LNCAP (cell line): Measurements from ENCODE around the gene PITHD1.

Experiments
- CTCF ChIP-seq: fragments of 450-650 bp; IDR thresholded peaks from 2 replicates; pipeline ENCODE4 v1.5.1; 2017; ENCODE audit warnings: mild to moderate bottlenecking

PITHD1 gene

GRCh38 chr1:23823767-23824166, 45.5 kb downstream of the PITHD1 start:
- no peak for TF ChIP-seq CTCF

GRCh38 chr1:23824711-23825075, 46.5 kb downstream of the PITHD1 start:
- TF ChIP-seq CTCF, result no peak

DNA sequence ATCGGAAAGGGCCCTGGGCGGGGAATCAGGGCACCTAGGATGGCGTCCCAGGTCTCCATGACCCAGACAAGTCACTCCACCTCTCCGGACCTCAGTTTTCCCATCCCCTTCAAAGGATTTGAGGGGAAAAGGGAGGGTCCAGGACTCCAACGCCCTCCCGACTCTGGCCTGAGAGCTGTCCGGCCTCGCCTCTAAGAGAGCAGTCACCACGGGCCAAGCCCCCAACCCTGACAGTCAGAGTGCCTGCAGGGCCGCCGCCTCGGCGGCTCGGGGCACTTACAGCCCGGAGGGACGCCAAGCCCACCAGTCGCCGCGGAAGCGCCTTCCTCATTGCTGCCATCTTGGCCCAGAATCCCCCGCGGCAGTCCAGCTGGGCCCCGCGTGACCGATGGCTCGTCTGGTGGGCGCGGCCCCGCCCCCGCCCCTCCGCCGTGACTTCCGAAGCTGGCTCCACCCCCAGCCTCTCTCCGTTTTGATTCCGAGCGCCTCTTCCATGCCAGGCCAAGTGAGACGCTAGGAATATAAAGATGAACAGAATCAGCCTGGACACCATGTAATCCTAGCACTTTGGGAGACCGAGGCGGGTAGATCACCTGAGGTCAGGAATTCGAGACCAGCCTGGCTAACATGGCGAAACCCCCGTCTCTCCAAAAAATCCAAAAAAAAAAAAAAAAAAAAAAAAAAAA, 47.0 kb downstream of the PITHD1 start, which contains the start of gene HMGCL:
Gene HMGCL, minus strand, starts transcription at position 354 of the 686 bp plus-strand sequence. Its CDS starts 14 bp downstream, at position 340.
- no peak for TF ChIP-seq CTCF

DNA sequence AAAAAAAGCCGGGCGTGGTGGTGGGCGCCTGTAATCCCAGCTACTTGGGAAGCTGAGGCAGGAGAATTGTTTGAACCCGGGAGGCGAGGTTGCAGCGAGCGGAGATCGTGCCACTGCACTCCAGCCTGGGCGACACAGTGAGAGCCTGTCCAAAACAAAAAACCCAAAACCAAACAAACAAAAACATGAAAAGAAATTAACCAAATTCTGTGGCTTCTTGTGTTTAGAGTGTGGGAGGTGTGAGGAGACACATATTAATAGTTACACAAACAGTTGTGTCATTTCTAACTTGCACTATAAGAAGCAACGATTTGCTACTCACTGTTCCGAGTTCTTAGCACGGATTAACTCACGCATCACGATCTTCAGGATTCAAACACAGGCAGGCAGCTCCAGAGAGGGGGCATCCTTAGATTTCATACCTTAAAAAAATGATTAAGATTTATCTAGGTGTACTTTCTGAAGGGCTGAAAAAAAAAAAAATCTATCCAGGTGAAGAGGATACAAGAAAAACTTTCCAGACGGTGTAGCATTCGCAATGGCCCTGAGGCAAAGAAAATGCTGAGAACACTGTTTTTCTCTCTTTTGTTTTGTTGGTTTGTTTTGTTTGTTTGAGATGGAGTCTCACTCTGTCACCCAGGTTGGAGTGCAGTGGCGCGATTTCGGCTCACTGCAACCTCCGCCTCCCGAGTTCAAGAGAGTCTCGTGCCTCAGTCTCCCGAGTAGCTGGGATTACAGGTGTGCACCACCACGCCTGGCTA, 47.7 kb downstream of the PITHD1 start:
- TF ChIP-seq CTCF, result no peak

GRCh38 chr1:23827717-23828116, 49.5 kb downstream of the PITHD1 start:
- no peak for TF ChIP-seq CTCF

DNA sequence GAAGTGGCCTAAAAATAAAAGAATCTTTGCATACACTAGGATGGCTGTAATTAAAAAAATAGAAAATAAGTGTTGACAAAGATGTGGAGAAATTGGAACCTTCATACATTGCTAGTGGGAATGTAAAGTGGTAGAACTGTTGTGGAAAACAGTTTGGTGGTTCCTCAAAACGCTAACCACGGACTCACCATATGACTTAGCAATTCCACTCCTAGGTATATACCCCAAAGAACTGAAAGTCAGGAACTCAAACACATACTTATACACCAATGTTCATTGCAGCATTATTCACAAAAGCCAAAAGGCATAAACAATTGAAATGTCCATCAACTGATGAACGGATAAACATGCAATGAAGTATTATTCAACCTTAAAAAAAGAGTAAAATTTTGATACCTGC, 57.8 kb downstream of the PITHD1 start:
- no peak for TF ChIP-seq CTCF
